RPMI7951 (cell line): ENCODE measurements around the gene IL20RA. TPM values are rescaled to one million over a fixed set of nuclear protein-coding genes. Genes with fewer than 3 reads are reported as not detected.
A peak's percentile ranks its signal among the peaks of the same experiment; 100 is the strongest.

ENCODE experiments used
- DNase-seq: peaks from one replicate; pipeline ENCODE4 v3.0.0-alpha.2; 2012; ENCODE audit warnings: low read depth
- total RNA-seq: library from RNA; depleted of rRNA; stranded (reverse); fragments of >200 nt; shearing (Covaris generic); gene quantifications from 2 replicates; pipeline ENCODE4 v1.2.3, GENCODE V29; 2014

The IL20RA gene
- total RNA-seq, 1 experiment from 2014 or later: not detected

DNA sequence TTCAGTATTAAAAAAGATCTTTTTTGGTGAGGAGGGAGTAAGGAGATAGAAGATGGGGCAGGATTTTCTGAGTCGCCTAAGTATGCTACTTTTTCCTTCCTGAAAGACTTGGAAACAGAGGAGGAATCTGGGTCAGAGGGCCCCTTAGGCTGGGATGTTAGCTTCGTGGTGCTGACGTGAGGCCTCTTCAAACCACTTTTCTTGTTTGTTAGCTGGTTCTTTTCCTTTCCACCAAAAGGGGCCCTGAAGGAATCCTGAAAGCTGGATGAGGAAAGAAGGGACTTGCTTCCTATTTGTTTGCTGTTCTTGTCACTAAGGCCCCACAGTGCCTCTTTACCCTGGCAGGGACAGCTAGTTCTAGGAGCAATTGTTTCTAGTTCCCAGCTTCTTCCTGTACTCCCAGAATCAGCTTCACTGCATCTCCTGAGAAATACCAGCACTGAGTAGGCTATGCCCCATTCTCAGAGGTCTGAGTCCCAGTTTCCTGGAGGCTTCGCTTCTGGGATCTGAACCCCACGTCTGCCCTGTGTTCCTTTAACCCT lies 2.2 kb upstream of the IL20RA start:
- no peak for DNase-seq

DNA sequence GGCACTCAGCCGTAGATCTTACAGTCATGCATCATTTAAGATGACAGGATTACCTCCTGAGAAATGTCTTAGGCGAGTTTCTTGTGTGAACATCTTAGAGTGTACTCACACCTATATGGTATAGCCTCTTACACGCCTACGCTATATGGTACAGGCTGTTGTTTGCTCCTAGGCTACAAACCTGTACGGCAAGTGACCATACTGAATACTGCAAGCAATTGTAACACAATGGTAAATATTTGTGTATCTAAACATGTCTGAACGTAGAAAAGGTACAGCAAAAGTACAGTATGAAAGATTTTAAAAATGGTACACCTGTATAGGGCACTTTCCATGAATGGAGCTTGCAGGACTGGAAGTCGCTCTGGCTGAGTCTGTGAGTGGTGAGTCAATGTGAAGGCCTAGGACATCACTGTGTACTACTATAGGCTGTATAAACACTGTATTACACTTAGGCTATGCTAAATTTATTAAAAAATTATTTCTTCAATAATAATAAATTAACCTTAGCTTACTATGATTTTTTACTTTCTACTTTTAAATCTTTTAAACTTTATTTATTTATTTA lies 541 bp upstream of the IL20RA start:
- no peak for DNase-seq

DNA sequence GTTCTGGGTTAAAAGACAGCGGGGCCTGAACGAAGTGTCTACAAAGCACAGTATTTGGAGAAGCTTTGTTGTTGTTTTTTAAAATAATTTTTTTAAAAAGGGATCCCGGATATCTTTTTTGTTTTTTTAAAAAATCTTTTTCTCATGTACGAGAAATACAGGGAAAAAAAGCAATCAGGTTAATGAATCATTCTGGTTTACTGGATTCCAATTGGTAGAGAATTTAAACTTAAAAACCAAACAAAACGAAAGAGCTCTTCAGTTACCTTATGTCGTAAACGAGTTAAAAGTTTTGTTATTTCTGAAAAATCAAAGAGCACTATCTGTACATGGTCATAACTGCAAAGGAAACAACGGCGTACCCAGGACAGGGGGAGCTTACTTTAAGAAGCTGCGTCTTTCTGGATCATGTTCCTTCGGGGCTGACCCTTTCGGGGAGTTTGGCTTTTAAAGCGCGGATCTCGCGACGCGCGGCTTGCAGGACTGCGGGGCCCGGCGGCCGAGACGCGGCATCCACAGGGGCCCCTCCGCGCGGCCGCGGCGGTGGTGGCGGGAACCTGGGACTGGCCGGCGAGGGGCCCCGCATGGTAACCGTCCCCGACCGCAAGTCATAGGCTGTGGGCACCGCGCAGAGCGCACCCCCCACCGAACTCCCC lies 927 bp downstream of the IL20RA start:
- peak; percentile 48 for DNase-seq

DNA sequence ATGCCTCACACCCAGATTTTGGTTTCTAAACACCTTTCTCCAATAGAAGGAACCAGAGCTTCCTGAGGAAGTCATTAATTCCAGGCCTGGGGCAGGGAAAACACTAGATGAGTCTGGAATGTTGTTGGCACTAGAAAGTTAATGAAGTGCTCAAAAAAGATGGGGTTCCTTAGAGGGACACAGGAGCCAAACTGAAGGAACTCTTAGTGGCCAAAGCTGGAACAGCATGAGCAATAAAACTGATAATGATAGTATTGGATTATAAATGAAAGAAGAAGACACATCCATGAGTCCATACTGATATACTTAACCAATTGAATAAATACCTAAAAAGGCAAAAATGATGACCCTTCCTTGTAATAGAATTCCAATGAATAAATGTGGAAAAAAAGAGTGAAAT lies 4.4 kb downstream of the IL20RA start:
- DNase-seq: no peak

DNA sequence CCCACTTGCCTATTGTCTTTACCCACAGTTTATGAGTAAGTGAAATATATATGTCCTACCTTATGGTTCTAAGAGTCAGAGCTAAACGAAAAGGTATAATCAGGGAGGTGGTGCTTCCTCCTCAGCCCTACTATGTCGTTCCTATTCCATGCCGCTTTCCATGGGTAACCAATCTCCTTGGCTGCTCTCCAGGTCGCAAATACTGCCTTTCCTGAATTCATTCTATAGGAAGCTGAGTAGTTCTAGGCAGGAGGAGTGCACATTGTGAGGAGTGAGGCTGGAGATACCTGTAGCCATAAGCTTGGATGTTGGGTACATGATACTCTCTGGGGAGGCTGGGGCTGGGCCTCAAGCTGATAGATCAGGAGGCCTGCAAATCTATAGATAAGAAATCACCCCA lies 5.8 kb downstream of the IL20RA start:
- no peak for DNase-seq

DNA sequence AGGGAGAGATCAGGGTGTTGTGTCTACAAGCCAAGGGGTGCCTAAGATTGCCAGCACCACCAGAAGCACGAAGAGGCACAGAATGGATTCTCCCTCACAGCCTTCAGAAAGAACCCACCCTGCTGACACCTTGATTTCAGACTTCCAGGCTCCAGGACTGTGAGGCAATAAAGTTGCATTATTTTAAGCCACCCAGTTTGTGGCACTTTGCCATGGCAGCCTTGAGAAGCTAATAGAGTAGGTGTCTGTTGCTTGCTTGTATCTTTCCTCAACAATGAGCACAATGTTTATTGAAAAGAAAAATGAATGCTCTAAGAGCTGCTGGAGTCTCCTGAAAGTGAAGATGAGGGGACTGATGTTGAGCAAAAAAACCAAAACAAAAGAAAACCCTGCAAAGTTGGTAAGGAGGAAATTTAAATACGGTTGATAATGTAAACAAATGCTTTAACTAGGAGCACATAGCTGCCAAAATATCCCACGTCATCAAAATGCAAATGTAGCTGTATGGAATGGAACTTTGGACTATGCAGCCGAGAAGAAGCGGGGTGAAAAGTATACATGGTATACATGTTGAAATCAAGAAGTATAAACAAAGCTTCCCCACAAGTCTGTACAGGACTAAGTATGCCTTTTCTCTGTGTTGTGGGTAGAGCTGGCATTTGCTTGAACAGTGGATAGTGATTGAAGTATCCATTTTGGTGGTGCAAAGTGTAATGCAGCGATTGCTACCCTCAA lies 8.0 kb downstream of the IL20RA start:
- no peak for DNase-seq

DNA sequence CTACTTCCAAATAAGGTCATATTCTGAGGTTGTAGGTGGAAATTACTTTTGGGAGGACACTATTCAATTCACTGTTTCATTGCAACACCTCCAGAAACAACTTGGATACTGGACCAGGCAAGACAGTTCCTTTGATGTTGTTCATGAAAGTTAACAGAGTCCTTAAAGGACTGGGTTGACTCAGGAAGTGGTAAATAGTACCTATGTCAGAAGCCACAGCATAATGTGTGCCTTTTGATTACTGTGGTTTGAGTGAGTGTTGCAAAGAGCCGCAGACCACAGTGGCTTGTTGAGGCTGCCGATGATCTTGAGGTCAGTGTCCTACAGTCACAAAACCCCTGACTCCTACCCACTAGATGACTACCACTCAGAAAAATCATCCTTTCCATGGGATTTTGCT lies 10.9 kb downstream of the IL20RA start:
- peak; percentile 82 for DNase-seq

DNA sequence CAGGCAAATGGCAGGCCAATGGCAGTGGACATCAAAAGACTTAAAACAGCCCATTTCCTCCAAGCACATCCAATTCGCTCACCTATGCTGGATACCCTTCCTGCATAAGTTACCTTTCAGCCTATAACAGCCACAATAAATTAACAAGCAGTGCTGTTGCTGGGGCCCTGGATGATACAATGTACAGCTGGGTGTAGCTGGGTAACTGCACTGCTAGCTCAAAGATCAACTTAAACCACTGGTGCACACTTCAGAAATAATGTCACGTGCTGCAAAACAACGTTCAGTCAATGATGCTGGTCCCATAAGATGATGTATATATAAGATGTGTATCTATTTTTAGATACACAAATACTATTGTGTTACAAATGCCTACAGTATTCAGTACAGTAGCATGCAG lies 13.6 kb downstream of the IL20RA start:
- DNase-seq: no peak

DNA sequence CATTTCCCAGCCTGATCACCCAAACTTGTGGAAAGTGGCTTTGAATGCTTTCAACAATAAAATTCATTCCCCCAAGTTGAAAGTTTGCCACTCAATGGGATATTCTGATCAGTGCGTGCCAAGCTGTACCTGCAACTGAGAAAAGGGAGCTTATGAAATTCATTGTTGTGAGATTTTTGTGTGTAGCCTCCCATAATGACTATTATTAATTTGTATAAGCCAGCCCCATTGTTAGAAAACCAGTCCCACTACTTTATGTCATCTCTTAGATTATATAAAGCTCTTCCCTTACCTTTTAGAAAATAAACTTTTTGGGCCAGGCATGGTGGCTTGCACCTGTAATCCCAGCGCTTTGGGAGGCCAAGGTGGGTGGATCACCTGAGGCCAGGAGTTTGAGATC lies 15.9 kb downstream of the IL20RA start:
- DNase-seq: no peak

DNA sequence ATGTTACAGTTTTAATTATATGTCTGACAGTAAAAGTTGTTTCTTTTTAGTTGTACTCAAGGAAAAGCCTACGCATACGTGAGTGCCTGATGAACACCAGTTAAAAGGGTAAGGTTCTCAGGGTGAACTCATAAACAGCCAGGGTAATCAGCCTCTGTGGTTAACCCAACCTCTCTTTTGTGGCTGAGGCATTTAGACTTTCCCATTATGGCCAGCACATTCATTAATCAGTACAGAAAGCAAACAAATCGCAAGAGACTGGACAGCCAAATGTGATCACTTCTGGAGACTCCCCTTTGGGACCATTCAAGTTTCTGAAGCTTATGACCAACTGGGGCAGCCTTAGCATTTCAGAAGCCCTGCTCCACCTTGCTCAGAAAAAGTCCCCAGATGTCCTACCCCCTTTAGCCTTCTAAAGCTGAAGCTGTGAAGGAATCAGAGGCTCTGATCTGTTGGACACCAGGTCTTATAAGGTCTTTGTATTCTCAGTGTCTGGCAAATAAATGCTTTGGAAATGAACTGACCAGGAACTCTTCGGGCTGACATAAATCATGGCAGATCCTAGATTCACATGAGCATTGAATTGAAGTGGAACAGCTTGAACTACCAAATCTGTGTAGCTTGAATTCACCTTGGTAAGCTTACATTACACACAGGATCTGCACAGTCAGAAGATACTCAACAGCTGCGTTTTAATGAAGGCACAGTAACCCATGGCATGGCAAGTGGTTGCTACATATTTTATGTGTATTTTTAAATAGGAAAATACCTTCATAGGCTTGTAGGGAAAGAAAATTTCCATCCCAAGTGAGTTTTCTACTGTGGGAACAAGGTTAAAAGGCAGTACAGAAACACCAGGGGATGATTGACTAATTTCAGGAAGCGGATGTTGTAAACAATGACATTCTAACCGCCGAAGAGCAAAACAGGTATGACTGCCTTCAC lies 18.7 kb downstream of the IL20RA start:
- DNase-seq: peak; percentile 10

DNA sequence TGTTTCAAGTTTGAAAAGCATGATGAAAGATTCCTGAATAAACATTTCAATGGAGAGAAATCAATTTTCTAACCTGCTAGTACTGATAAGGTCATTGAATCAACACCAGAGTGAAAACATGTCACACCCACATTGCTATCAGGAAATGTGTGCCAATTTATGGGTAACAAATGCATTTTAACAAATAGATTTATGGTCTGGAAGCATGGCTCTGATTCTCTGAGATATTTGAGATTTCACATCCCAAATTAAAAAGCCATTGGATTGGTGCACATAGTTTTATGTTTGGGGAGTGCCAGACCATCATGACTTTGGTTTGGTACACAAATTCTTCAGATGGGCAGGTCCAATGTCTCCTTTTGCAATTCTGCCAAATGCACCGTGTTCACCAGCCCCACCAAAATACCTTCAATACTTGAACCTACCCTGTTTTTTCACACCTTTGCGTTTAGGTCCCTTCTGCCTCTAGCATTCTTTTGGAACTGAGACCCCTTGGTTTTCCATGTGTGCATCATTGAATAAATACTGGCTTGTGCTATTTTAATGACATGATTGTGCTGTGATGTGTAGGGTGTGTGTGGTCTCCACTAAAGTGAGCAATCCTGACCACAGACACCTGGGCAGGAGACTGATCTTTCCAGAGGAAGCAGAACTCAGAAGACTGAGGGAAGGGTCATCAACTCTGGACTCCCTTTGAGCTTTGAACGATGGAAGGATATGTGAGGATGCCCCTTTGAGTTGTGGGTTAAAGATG lies 20.4 kb downstream of the IL20RA start:
- DNase-seq: no peak

DNA sequence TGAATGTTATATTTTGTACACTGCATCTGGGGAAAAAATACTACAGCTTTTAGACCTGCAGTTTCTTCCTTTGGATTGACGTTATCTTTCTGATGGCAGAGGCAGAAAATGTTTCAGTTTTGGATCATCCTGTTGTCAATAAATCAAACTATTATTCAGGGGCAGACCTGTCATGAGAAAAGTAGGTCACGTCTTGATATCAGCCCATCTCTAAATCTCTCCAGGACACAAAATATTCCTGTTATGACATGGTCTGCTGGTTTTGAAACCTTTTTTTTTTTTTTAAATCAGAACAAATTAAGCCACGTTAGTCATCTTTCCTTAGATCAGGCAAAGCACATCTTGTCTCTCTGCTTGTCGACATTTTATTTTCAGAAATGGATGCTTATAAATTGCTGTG lies 24.0 kb downstream of the IL20RA start:
- no peak for DNase-seq

DNA sequence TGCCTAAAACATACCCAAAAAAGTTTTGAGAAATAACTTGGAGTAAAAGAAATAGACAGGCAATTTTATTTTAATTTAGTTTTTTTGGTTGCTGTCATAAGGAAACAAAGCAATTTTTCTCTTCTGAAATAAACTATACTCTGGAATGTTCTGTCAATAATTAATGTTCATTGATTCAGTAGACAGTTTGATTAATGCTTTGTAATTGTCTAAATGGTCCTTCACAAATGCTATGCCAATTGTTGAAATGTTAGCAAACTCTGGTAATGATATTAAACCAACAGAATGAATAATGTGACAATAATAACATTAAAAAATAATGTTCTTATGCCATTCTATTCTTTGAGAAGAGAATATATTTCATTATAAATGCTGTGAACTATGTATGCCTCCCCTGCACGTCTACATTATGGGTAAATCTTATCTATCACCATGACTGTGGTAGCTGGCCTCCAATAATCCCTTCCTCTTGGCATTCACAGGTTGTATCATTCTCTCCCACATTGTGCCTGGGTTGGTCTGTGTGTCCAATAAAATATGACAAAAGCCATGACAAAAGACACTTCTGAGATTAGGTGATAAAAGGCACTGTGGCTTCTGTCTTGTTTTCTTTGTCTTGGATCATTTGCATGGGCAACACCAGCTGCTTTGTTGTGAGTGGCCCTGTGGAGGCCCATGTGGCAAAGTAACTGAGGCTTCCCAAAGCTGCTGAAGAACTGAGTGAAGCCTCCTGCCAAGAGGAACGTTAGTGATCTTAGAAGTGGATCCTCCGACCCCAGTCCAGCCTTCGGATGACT lies 25.1 kb downstream of the IL20RA start:
- DNase-seq: no peak

DNA sequence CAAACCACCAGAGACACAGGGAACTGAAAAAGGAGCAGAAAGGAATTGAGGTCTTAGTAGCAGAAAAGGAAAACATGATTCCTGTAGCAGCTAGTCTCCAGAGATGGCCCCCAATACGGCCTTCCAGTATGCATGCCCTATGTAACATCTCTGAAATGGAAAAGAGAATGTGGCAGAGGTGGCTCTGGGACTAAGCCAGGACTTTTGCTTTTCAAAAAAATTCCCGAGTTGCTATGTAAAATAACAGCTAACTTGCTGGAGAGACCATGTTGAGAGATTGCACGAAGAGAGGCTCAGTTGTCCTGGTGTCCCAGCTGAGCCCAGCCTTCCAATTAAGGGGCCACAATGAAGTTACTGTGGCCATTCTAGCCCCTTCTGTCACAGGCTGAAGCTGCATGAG lies 27.7 kb downstream of the IL20RA start:
- no peak for DNase-seq

DNA sequence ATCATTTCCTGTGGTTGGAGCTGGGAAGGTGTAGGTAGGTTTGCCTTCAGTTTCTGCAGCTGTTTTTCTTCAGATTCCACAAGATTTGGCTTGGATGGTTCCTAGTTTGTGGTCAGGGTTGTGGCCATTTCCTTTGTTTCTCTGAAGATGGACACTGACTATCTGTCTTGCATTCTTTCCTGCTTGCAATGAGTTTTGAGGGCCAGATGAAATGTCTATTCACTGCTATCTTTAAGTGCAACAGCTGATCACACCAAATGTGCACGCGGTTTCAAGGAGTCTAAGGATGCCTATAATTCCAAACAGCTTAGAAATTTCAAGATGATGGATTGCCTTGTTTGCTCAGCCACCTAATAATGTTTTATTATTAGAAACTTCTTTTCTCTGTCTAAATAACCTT lies 28.4 kb downstream of the IL20RA start:
- peak; percentile 32 for DNase-seq

DNA sequence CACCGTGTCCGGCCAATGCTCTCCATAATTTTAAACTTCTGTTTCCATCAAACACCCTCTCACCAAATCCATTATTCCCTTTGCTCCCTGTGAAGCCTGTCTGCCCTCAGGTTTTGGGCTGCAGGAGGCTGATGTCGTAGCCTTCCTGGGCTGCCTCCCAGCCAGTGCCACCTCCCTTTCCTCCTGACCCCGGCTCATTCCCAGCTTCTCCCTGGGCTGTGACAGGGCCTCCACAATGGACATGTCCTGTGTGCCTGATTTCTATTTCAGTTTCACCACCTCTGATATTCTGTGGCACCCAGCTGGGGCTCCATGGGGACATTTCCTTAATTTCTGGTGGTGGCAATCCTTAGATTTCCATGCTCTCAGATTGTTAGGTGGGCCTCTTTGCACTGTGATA lies 28.8 kb downstream of the IL20RA start:
- DNase-seq: no peak

DNA sequence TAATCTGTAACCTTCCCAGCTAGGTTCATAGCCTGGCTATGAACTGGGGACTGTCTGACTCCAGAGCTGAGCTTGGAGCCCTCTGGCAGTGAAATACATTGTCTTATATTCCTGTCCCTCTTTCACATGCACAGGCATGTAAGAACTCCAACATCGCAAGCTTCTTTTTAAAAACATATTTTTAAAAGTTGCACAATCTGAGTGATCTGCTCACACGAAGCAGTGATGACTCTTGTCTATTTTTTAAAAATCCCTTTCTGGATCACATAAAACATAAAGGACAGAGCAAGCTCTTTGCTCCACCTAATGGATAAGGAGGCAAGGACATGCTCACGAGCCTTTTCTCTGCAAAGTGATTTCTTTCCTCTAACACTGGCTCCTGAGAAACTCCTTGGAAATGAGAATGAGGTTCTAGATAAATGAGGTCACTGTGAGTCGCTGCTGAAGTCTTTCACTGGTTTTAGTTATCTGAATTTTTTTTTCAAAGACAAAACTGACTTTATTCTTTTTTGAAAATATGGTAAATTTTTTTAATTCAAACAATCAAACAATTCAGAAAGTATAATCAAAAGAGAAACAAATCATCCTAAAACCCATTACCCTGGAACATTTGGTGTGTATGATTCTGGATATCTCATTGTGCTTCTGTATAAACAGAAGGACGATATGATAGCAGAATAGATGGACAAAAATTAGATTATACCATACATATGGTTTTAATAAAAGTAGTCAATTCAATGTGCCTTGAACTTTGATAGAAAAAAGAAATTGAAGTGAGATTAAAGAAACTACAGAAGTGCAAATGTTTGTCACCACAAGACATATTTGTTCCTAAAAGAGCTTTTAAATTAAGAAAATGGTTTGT lies 30.8 kb downstream of the IL20RA start:
- DNase-seq: peak; percentile 33

DNA sequence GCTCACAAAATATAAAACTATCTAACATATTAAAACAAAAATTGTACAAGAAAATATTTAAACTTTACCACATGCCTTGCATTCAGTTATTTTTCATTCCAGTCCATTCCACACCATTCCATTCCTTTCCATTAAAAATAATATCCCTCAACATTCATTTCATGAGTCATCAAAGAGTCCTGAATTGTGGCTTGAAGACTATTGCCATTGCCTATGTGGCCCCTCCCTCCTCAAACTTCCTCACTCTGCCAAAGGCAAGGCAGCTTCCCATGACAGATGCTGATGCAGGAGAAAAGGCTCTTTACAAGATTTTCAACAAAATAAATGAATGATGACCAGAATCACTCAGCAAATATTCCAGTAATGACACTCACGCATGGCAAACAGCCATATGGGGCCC lies 31.7 kb downstream of the IL20RA start:
- DNase-seq: peak; percentile 60

DNA sequence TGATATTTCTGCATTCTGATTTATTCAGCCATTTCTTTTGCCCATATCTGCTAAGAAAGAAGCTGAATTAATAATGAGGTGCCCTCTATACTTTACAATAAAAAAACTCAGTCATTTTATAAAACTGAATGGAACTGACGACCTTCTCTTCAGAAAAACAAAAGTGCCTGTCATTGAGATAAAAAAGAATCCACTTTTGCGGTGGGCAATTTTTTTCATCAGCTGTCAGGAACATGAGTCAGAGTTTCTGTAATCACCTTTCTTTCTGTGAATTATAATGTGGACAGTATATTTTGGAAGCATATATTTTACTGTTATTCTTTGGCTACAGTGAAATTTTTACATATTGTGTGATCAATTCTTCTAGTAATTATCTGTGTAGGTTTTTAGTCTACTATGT lies 33.4 kb downstream of the IL20RA start:
- no peak for DNase-seq
